ENCODE data around the gene REPS2.

The REPS2 gene

DNA sequence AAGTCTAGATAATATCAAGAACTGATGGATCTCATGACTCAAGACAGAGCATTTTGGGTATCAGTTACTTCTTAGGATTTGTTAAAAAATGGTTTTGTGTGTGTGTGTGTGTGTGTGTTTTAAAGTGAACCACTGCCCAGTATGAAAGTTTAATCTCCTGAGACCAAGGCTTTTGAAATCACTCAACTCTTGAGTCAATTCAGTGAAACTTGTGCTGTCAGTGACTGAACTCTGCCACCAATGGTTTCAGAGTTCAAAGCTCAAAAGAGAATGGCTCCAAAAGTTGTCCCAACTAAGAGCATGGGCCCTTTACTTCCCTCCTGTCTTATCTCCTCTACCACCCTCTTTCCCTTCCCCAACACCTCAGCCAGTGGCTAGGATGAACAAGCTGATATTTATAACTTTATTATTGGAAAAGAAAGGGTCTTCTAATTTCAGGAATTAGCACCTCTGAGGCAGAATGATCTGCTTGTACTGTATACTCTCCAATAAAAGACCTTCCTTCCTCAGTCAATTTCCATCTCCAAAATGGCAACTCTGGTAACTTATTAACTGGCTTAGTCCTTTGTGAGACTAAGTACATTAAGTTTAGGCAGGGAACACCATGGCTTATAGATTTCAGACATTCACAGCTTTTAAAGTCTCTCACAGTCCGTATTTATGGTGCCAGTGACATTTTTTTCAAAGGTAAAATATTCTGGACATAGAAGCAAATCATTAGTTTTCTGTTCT, 152.2 kb downstream of the REPS2 start:
- no peak for FAIRE-seq

DNA sequence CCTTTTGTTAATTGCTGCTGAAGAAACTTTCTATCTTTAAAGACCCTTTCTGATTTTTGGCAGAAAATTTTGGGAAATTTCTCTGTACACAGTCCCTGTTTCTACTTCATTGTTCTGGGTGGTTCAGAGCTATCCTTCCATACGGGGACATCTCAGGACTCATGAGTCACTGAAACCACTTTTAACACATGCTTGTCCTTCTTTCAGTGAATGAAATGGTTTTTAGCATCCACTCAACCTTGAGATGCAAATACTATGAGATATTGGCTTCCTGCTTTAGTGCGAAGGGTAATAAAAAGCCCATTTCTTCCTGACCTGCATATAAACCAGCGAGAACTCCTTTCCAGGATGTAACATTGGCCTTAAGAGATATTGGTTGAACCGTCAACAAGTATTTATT, 158.0 kb downstream of the REPS2 start:
- FAIRE-seq, result no peak

DNA sequence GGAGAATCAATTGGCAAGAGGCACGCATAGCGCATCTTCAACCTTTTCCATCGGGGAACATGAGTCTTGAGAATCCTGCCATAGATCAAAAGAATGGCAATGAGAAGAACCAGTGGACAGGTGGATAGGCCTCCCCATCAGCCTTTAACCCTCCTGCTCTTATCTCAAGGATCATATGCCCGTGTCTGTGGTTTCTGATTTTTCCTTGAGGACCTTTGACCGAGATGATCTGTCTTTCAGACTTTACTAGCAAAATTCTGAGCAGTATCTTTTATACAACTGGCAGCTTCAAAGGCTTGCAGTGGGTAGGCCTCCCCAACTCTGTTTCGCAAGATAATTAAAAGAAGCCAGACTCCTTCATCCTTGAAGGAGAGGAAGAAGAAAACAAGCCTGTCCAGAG, 174.4 kb downstream of the REPS2 start:
- no peak for FAIRE-seq

DNA sequence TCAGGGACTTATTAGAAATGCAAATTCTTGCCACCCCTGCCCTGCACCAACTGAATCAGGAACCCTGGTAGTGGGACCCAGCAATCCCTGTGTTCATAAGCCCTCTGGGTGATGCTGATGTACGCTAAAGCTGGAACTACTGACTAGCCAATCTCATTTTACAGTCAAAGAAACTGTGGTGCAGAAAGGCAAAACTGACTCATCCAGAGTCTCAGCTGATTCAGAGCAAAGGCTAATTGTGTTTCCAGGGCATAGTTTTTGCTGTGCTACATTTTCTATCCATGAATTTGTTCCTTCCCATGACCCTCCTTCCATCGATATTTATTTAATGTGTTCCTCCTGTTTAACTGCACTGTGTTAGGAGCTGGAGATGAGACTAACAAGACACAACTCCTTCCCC, 207.5 kb downstream of the REPS2 start:
- FAIRE-seq, result no peak

DNA sequence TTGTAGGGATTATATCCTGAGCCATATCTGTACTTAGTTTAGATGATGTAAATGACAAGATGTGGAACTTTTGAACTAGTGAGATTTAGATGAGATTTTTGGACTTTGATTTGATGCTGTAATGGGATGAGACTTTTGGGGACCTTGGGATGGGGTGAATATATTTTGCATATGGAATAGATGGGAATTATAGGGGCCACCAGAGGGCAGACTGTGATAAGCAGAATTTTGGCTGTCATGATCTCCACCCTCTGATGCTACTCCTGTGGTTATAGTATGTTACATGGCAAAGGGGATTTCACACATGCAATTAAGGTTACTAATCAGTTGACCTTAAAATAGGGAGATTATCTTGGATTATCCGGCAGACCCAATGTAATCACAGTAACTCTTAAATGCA, 214.5 kb downstream of the REPS2 start:
- no peak for FAIRE-seq

DNA sequence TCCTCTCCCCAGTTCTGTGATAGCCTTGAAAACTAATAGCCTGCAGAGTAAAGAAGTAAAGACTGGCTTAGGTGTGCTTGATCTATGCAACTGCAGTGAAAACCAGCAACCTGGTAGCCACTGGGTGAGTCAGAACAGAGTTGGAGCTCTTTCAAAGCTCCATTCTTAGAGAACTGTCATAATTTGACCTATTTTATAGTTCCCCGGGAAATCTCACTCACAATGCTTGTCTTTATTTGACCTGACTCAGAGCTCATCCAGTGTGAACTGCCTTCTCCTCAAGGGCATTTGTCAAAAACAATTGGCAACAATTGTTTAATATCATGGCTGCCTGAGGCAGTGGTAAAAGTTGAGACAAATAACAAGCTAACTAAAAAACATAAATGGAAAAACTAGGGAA, 215.5 kb downstream of the REPS2 start:
- no peak for FAIRE-seq

DNA sequence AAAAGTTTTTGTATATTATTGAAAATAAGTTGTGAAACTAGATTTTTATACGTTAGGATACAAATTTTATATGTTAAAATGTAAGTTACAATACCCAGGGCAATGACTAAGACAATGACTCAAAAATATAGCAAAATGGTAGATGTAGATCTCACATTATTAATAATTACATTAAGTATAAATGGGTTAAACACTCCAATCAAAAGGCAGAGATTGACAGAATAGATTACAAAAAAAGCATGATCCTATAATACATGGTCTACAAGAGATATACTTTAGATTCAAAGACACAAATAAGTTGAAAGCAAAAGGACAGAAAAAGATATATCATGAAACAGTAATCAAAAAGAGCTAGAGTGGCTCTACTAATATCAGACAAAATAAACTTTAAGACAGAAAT, 217.6 kb downstream of the REPS2 start:
- FAIRE-seq, result no peak

DNA sequence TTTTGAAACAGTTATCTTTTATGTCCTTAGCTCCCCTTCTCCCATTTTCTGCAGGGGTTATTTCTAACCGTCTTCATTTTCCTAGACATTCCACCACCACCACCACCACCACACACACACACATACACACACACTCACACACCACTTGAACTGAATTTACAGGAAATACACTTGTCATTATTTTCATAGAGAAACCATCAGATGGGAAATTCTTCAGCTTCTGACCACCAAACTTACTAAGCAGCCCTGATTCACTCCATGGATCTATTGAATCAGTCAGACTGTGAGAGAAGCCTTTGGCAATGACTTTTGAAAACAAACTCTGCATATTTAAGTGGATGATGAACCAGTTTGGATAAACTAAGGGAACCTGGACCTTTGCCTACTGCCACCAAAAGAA, 218.5 kb downstream of the REPS2 start:
- no peak for FAIRE-seq

DNA sequence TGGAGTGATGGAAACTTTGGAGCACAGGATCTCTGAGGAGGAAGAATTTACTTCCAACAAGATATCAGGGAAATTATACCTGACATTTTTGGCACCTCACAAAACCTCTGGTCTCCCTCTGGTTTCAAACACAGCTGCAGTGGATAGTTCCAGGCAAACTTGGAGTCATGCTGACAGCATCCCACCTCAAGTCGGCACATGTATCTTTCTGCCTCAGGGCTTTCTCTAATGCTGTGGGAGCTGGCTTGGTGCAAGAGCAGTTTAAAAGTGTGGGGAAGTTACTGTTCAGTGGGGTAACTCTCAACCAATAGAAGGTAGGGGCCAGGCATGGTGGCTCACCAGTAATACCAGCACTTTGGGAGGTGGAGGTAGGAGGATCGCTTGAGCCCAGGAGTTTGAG, 221.5 kb downstream of the REPS2 start:
- FAIRE-seq, result no peak

DNA sequence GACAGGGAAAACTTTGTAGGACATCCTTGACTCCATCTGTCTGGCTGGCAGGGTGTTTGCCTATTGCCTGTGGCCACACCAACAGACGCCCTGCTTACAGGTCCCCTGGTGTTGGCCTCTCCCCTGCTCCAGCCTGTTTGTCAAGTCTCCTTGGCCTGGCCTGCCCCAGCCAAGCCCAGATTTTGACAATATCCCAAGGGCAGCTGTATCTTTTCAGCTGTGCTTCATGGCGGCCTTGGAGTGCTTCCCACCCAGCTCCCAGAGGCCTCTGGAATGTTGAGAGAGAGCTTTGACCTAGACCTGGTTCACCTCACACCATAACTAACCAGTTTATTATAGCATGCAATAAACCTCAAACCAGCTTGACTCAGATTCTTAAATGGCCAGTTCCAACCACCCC, 224.5 kb downstream of the REPS2 start:
- FAIRE-seq, result no peak

DNA sequence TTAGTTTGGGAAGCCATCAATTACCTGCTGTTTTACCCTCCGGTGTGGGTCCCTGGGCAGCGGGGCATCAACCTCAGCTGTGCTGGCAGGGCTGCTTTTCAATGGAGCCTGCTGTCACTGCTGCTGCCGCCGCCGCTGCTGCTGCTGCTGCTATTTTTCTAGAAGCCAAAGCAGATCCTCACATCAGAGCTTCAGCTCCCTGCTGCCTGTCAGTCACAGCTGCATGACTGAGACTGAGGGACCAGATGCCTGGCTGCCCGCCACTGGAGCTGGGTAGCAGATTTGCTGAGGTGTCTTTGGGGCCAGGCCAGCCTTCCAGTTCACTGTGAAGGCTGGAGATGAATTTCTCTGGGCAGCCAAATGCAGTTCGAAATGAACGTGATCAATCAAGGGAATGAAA, 228.2 kb downstream of the REPS2 start:
- FAIRE-seq, result no peak

DNA sequence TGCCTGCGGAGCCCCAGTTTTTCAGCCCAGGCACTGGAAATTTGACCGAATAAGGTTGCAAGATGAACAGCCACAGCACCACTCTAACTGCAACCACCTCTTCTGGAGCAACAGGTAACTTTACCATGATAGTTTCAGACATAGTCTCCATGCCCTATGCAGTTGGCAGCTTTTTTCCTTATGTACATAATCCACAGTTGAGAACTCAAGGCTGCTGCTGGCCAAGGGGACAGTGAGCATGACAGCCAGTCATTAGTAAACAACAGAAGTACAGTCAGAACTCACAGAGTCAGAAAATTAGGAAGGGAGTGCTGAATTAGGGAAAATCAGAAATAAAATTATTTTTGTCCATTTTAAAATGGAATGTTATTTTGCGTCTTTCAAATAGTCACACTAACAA, 235.9 kb downstream of the REPS2 start:
- no peak for FAIRE-seq

DNA sequence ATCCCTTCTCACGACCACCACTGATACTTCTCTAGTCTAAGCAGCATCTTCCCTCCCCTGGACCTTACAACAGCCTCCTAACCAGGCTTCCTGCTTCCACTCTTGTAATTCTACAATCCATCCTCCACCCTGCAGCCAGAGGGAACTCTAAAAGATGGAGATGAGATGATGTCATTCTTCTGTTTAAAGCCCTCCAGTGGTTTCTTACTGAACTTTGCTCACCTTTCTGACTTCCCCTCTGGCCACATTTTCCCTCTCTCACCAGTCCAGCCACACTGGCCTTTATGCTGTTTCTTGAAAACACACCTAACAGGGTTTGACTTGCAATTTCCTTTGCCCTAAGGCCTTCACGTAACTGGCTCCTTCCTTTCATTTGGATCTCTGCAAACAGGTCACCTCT, 237.1 kb downstream of the REPS2 start:
- no peak for FAIRE-seq

DNA sequence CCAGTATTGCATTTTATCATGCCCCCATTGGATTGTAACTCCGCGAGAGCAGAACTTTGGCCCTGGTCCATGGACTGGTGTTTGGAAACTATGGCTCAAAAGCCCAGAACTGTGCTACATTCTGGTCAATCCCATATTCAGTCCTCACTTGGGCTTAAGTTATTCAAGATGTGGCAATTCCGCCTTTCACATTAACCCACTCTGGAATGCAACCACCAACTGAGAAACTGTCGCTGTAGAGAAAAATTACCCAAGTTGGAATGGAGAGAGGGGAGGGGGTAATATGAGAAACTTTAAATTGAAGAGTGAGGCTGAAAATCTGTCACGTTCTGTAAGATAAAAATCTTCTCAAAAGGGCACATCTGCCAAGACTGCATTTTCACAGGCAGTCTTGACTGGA, 239.0 kb downstream of the REPS2 start:
- no peak for FAIRE-seq

DNA sequence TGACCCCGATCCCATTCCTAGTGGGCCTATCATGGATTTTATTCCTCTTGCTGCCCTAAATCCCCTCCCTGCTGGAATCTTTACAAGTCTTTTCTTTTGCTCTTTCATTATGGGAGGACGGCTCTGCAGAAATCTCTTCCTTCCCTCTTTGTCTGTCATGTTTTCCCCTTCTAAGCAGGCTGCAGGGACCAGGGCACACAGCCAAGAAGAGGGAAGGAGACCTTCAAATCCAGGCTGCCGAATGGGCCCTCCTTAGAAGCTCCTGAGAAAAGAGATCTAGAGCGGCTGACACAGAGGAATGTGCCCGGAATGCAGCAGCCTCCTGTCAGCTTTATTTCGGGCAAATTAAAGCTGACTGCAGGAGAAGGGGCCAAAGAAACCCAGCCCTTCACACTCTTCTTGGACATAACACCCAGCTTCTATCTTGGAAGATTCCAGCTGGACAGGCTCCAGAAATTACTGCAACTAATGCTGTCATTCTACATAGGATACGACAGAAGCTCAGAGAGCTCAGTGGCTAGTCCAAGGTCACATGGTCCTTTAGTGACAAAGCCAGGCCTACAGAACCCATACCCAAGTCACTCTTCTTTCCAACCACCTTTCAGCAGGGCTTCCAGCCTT, 240.8 kb downstream of the REPS2 start:
- no peak for FAIRE-seq

DNA sequence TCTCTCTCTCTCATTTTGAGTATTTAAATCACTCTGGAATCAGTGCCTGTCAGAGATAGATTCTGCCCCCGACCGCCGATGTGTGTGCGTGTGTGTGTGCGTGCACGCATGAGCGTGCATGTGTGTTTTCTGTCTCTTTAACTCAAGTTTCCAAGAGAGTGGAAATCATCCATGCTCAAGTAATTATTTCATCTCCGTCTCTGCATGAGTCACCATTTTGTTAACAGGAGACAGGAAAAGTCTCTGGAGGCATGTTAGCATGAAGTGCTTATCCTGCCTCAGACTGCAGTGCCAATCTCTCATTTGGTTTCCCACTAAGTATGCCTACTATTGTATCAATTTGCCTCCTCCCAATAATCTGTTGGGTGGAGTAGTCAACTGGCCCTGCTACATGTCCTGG, 245.6 kb downstream of the REPS2 start:
- FAIRE-seq, result no peak

All from A204.1 (cell line).